Fibroblast of skin of left biceps (primary cell): ENCODE measurements around the gene VAC14.

ENCODE experiments used
- DNase-seq, 2 experiments: peaks; one replicate each; pipeline ENCODE4 v3.0.0-alpha.2; 2013; ENCODE audit warnings: low read depth in 2 of 2

VAC14 gene

DNA sequence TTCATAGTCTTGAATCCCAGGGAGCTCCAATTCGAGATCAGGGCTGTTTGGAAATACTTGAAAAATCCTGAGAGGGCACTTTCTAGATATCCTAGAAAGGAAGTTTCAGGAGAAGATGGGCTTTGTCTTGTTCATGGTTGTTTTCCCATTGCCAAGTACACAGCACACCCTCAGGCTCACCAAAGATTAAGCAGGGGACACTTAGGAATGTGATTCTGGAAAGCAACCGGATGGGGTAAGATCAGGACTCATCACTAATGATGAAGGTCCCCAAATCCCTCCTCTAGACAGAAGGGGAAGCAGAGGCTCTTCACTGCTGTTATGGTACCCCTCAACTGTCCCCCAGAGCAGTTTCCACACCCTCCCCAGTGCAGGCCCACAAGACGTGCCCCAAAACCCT, 40.7 kb downstream of the VAC14 start:
- DNase-seq = no peak

DNA sequence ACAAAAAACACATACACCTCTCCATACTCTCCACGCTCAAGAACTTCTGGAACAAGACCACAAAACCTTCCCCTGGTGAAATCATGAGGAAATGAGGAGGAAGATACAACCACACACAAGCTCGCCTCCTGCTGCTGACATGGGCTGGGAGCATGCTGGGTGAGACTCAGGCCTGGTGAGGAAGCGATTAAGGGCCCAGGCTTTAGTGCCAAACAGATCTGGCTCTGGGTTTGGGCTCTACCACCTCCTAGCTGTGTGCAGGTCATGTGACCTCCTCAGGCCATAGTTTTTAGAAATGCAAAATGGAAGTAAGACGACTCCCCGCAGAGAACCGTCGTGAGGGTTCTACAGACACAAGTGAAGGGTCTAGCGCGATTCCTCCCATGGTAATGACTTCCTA, 41.3 kb downstream of the VAC14 start:
- DNase-seq = no peak

DNA sequence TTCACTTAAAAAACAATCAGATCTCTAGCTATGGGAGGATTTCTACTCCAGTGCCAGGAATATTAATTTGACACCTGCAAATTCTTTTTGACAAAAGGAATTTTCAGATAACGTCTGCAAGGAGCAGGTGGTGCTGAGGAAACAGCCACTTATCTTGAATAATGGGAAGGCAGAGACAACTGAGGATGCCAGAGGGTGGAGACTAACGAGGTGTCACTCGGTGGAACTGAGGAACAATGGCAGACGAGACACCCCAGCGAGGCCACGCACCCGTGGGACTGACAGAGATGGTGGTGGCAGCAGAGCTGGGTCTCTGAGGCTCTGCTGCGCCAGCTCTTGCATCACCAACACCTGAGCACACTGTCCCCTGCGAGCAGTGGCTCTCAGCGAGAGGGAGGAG, 42.2 kb downstream of the VAC14 start:
- no peak for DNase-seq

DNA sequence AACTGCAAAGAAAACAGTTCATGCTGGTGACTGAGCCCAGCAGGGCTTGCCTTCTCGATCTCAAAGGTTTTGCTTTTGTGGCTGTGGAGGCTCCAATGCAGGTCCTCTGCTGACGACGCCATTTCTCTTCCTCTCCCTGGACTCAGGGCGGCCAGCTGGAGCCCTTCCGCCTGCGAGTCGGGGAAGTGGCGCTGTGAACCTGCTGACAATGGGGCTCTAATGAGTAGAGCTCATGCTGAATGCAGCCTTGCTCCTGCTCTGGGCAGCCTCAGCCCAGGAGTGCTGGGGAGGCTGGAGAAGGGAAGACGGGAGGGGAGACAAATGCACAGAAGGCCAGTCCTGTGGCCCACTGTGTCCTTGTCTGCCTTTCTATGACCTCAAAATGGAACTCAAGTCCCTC, 43.8 kb downstream of the VAC14 start:
- no peak for DNase-seq

DNA sequence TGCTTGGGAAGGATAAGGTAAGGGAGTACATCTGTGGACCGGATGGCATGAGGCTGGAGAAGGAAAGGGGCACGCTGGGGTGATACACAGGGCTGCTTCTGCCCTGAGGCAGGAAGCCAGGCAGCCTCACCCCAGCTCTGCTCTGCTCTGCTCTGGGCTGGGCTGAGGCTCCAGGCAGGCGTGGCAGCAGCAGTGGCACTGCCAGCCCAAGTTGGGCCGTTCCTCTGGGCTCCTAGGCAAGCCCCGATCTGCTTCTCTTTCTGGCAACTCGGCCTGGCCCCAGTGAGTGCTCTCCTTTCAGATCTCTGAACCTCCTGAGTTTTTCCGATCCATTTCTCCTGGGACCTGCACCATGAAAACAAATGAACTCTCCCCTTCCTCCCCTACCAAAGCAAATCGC, 44.9 kb downstream of the VAC14 start:
- no peak for DNase-seq

DNA sequence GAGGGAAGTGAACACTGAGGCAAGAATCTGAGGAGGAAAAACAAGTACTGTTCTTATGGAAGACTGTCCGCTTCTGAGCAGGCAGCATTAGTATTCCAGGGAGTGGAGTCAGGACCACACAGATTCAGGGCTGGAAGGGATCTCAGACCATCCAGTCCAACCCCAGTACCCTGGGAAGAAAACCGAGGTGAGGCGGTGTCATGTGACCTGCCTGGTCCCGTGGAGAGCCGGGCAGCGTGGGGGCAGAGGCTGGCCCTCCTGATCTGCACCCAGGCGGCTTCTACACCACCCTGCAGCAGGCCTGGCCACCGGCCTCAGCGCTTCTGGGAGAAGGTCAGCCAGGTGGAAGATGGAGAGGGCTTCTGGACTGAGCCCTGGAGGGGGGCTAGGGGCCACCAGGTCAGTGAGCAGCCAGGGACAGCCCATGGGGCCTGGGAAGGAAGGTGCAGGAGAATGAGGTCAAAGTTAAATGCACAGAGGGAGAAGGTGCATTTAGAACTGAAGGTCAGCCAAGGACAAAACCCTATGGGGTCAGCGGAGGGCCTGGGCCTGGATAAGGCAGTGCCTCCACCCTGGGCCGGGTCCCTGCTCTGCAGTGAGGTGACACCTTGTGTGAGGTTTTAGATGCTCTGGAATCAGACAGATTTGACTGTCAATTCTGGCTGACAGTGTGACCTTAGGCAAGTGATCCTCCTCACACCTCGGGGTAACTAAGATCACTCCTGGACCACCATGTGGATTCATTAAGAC, 45.9 kb downstream of the VAC14 start:
- no peak for DNase-seq

DNA sequence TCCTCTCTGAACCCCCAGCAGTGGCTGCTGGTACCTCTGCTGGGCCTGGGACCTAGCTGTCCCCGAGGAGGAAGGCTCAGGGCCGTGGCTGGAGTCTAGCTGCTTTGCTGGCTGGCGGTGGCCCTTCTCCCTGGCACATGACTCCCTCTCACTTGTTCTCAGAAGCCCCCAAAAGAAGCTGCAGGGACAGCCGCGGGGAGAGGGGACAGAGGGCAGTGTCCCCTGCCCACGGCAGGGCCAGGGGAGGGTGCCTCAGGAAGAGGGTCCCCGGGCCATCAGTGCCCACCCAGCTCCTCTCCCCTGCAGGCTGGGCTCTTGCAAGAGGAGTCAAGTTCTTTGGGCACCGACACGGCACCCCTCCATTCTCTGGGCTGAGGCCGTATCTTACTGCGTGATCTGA, 46.6 kb downstream of the VAC14 start:
- DNase-seq = no peak

DNA sequence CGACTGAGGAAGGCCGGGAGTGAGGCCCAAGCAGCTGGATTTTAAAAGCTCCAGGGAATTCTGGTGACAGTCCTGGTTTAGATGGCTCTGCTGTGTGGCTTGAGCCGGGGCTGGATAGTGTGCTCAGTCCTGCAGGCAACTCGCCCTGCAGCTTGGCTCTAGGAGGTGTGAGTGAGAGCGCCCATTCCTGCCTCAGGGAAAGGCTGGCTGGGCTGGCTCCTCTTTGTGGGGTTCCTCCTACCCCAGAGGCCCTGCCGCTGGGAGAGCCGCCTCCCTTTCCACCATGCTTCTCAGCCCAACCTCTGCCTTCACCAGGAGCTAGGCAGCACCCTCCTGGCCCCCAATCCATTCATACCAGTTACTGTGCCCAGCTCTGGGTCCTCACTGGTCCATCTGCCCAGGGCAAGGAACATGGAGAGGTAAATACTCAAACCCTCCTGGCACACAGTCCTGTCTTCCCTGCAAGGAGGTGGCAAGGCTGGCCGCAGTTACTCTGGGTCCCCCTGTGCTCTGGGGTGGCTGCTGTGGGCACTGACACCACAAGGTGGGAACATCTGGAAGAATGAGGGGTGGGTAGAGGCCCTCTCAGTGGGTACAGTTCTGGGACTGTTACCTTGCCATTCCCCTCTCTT, 47.1 kb downstream of the VAC14 start:
- DNase-seq = no peak

DNA sequence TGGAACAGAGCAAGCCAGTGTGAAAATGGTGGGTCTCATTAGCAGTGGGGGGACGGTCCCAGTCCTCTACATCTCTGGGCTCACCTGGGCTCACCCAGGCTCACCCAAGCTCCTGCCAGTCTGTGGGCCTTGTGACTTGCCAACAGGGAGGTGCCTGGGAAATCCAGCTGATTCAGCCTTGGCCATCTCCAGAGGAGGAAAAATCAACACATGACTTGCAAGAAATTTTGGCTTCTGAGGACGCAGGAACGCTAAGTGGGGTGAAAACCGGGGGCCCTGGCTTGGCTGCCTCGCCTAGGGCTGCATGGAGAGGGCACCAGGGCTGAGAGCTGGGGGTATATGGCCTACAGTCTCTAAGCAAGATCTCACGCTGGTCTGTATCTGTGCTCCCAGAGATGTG, 47.7 kb downstream of the VAC14 start:
- DNase-seq = no peak

DNA sequence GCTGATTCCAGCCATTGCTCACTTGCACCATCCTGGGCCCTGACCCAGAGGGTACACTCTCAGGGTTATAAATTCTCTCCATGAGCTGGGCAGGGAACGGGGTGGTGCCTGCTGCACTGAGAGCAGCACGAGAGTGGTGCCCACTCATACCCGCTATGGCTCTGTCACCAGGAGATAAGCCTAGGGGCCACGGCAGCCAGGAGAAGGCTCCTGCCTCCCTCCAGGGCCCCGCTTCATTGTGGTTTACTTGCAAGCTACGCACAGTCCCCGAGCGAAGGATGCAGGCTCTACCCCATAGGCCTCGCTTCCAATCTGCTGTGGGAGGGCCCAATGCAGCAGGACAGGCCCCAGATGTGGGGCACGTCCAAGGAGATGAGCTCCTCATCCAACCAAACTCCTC, 48.5 kb downstream of the VAC14 start:
- DNase-seq = no peak

DNA sequence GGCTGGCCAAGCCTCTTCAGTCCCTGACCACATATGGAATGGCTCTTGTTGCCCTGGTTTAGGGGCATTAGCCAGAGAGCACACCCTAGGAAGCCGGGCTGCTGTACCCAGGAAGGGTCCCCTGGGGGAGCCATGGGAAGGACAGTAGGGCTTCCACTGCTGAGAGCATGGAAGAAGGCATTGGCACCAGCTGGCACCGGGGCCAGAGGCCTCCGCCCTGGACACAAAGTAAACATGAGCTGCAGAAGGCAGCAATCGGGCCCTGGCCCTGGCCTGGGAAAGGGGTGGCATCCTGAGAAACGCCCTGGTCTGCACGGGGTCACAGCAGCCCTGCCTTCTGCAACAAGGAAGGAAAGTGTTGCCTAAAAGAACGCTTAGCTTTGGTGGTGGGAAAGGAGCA, 49.4 kb downstream of the VAC14 start:
- DNase-seq = no peak

DNA sequence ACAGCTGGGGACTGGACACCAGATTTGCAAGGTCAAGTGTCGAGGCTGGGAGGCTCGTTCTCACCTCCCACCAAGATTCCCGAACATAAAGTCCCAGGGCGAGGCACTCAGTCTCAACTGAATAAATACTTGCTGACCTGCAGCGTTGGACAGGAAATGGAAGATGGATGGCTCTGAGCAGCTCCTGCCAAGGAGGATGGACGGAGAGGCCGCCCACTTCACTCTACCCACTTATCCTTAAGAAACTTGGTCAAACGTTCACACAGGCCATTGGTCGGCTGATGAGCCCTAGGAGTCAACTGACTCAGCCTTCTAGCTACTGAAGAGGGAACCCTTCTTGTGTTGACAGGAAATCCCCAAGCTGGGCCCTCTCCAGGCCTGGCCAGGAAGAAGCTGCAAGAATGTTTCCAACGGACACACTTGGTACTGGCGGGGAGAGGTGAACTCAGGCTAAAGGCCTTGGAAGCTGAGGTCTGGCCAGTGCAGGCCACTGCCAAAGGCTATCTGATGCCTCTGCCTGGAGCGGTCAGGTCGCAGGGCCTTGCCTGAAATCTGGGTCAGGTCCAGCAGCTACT, 50.0 kb downstream of the VAC14 start:
- DNase-seq = no peak

DNA sequence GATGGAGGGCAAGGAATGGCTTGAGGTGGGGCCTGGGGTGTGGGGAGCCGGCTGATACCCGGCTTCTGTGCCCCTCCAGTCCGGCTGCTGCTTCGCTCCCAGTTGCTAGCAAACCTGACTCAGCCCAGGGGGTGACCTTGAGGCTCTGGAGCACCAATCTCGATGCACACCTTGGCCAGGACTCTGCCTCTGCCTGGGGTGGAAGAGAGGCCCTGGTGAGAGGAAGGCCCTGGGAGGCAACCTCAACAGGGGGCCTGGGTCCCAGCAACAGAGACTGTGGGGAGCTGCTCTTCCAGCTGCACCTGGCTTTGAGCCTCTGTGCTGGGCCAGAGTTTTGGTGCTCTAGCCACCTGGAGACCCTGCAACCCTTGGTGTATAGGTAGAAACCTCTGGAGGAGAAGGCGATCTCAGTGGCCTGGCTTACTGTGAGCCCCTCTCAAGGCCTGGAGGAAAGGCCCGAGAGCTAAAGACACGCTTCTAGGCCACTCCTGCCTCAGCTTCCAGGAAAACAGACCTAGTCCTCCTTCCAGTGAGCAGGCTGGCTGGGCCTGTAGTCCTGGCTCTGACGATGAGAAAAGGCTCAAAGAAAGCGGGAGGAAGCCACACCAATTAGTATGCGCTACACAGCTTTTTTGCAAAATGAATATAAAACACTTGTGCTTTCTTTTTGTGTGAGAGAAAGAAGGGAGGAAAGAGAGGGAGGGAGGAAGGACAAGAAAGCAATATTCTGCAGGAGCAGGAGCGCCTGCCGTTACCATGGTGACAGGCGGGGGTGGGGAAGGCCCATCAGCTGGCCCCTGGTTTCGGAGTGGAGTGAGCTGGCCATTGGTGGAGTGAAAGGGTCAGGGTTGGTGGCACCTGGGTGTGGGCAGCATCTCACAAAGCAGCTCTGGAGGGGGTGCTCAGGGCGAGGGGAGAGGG, 51.0 kb downstream of the VAC14 start:
- DNase-seq = no peak

DNA sequence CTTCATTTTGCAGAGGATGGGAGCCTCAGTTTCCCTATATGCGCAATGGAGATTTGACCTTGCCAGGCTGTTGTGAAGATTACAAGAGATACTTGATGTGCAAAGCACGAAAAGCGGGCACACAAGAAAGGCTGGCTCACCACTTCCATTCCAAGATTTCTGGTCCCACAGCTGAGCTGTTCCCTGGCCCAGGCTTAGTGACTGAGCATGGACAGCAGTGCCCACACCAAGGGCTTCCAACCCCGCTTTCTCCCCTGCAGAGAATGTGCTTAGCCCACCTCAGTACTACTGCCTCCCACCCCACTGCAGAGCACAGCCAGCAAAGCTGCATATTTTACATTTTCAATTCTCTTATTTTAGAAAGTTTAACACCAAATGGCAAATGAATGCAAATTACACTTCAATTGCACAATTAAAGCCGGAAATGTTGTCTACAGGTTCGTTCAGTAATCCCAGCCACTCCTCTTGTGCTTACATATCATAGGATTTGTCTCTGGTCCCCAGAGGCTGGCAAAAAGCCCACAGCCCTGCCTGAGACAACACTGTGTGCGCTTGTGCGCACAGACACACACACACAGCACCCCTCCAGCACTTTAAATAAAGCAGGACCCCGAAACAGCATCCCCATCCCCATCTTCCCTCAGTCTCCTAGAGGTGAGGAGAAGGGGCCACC, 51.8 kb downstream of the VAC14 start:
- no peak for DNase-seq

DNA sequence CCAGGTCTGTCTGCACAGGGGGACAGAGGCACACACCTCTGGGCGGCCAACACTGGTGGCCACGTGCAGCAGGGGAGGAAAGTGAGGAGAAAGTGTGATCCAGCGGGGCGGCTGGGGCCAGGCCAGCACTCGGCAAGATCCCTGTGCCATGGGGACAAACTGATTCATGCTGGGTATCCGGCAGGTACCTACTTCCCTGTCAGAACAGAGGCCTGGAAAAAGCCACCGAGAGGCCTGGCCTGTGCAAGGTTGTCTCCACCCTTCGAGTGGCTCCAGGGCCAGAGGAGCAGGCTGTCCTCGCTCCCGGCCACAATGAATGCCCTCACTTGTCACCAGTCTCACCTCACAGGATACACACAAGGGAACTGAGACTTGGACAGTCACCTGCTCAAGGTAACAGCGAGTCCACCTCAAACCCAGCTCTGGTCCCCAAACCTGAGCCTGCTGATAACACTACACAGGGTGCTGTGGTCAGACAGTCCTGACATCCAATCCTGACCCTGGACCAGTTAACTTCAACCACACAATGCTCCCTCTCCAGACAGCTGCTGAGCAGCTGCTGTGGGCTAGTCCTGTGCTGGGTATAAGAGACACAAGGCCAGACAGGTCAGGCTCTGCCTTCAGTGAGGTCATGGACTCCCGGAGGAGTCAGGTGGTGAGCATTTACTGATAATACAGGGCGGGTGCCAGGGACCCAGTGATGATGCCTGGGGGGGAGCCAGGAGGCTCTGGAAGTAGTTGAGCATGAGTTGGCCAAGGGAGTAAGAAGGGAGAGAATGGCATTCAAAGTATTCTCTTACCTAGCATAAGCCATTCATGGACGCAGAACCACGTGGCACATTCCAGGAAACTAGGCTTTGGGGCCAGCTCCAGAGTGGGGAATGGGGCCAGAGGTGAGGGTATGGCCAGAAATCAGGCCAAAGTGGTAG, 53.0 kb downstream of the VAC14 start:
- no peak for DNase-seq

DNA sequence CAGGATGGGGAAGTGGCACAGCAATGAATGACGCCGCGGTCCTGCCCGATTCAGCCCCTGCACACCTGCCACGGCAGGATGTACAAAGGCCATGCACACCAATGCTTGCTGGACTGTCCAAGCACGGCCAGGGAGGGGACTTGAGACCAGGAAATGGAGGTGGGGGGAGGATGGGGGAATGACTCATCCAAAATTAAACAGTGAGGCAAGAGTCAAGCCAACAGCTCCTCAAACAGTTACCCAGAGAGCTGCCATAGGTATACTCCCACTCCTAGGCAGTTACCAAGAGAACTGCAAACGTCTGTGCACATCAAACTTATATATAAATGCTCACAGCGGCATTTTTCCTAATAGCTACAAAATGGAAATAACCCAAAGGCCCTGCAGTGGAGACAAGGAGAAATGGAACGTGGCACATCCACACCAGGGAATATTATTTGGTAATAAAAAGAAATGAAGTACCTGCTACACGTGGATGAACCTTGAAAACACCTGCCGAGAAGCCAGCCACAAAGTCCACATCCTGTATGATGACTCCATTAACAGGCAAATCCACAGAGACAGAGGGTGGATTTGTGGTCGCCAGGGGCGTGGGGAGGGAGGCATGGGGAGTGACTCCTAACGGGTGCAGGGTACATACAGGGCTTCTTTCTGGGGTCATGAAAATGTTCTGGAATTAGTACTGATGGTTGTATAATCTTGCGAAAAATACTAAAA, 54.1 kb downstream of the VAC14 start:
- DNase-seq = no peak

DNA sequence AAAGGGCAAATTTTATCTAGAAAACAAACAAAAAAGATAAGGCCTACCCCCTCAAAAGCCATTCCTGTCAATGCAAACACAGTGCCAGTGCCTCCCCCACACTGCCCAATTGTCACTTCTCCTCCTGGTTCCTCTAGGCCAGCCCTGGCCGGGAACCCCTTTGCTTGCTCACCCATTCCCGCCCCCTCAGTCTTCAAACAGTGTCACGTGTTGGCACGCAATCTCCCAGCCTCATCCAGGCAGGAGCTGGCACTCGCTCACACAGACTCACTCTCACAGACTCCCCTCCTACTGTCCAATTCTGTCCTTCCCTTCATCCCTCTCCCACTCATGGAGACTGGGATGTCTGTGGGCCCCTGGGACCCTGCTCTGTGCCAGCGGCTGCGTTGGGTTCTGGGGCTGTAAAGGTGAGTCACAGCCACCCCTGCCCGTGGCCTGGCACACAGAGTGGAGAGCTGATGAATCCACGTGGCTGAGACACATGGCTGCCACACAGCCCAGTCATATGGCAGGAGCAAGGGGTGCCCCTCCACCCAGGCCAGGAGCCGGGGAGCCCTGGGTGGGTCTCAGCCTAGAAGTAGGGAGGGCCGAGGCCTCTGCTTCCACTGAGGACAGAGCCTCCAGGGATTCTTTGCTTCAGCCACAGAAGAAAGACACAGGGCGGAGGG, 54.8 kb downstream of the VAC14 start:
- no peak for DNase-seq

DNA sequence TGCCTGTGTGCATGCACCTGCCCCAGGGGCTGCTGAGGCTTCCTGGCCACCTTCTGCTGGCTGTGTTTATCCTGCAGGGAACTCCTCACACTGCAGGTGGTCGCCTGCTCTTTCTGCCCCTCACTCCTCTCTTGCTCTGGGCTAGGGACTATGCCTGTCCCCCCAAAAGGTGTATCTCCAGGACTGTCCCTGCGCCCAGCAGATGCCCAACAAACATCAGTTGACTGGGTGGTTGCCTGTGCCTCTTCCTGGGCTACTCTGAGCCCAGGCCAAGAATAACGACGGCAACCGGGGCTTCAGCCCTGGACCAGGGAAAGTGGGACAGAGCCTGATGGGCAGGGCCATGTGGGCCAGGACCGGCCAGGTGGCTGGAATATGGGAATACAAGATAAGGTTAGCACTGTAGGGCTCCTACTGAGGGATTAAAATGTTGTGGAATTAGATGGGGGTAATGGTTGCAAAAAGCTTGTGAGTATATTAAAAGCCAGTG, 55.4 kb downstream of the VAC14 start:
- no peak for DNase-seq

DNA sequence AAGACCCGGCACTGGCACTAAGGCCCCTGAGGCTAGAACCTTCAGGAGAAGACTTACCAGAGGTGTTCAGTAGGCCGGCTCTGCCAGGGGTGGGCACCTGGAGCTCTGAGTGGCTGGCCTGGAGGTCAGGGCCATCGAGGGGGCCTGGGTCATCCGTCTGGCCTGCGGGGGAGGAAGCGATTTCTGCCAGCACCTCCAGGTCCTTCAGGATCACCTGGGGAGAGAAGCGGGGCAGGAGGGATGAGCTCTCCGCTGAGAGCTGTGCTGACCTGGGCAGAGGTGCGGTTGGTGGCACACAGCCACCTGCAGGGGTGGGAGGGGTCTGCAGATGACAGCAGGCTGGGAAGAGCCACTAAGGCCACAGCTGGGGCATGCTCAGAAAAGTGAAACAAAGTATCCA, 56.6 kb downstream of the VAC14 start:
- no peak for DNase-seq
